ENCODE results near the gene JOSD2. TPM values are rescaled to one million over a fixed set of nuclear protein-coding genes. Genes with fewer than 3 reads are reported as not detected.

JOSD2 gene
- total RNA-seq, 1 donor from 2014 or later: 35.2 TPM

- no peak for ATAC-seq
- peak; percentile 30 for DNase-seq
- intact Hi-C loops (cut with micrococcal nuclease): no loop called here
Measured at GRCh38 chr19:50516964-50517703, 6.1 kb upstream of the JOSD2 start.

GRCh38 chr19:50516456-50516855 is 5.5 kb upstream of the JOSD2 start:
- ATAC-seq: no peak
- intact Hi-C loops (cut with micrococcal nuclease): no loop called here
- peak; percentile 15 for DNase-seq

GRCh38 chr19:50515168-50515561 is 4.2 kb upstream of the JOSD2 start:
- intact Hi-C loops (cut with micrococcal nuclease): no loop called here
- no peak for ATAC-seq
- DNase-seq: peak; percentile 18

GRCh38 chr19:50514346-50515167 is 3.6 kb upstream of the JOSD2 start:
- ATAC-seq (no peak), DNase-seq (peak; percentile 27)
- intact Hi-C loops (cut with micrococcal nuclease): no loop called here

- ATAC-seq (no peak), DNase-seq (peak; percentile 20)
- intact Hi-C loops (cut with micrococcal nuclease): no loop called here
Measured at GRCh38 chr19:50513746-50514345, 2.9 kb upstream of the JOSD2 start, which contains the start of gene ASPDH. Gene ASPDH (minus strand): TSS chr19:50513913. CDS start chr19:50513823, 90 bp downstream.

GRCh38 chr19:50512999-50513745 is 2.2 kb upstream of the JOSD2 start:
- ATAC-seq: no peak
- peak; percentile 8 for DNase-seq
- intact Hi-C loops (cut with micrococcal nuclease): no loop called here

- ATAC-seq (no peak), DNase-seq (peak; percentile 46)
- intact Hi-C loops (cut with micrococcal nuclease): no loop called here
Measured at GRCh38 chr19:50512112-50512998, 1.4 kb upstream of the JOSD2 start.

- intact Hi-C loops (cut with micrococcal nuclease): no loop called here
- DNase-seq (no peak), ATAC-seq (no peak)
Measured at GRCh38 chr19:50510700-50511068, 307 bp downstream of the JOSD2 start.

GRCh38 chr19:50510121-50510670 is 795 bp downstream of the JOSD2 start:
- intact Hi-C loops (cut with micrococcal nuclease): no loop called here

GRCh38 chr19:50509366-50509765 is 1.6 kb downstream of the JOSD2 start:
- DNase-seq (peak; percentile 16), ATAC-seq (no peak)
- intact Hi-C loops (cut with micrococcal nuclease): no loop called here

More at GRCh38 chr19:50510121-50510670, 795 bp downstream of the JOSD2 start:
- ATAC-seq (peak; percentile 2), DNase-seq (peak; percentile 56)

- ATAC-seq (no peak), DNase-seq (peak; percentile 20)
- intact Hi-C loops (cut with micrococcal nuclease): no loop called here
Measured at GRCh38 chr19:50508843-50509190, 2.2 kb downstream of the JOSD2 start.

- DNase-seq (peak; percentile 34), ATAC-seq (no peak)
- intact Hi-C loops (cut with micrococcal nuclease): no loop called here
Measured at GRCh38 chr19:50507376-50507775, 3.6 kb downstream of the JOSD2 start.

- intact Hi-C loops (cut with micrococcal nuclease): no loop called here
- no peak for ATAC-seq
- DNase-seq: peak; percentile 18
Measured at GRCh38 chr19:50506700-50507099, 4.3 kb downstream of the JOSD2 start.

GRCh38 chr19:50505856-50506611 is 5.0 kb downstream of the JOSD2 start:
- peak; percentile 38 for DNase-seq
- intact Hi-C loops (cut with micrococcal nuclease): no loop called here
- ATAC-seq: no peak

GRCh38 chr19:50501568-50502475 is 9.2 kb downstream of the JOSD2 start:
- DNase-seq (peak; percentile 86), ATAC-seq (peak; percentile 65)
- intact Hi-C loops (cut with micrococcal nuclease): no loop called here

GRCh38 chr19:50501186-50501567 is 9.8 kb downstream of the JOSD2 start:
- DNase-seq: peak; percentile 54
- intact Hi-C loops (cut with micrococcal nuclease): no loop called here
- ATAC-seq: peak; percentile 1
